DND-41 (cell line): ENCODE results near the gene ZNF440.

Source experiments
- EZH2 ChIP-seq: IDR thresholded peaks from 3 replicates; pipeline ENCODE4 v1.6.1; 2012; ENCODE audit warnings: borderline replicate concordance, low read depth, mild to moderate bottlenecking, moderate library complexity, low read length, inconsistent platforms; ENCODE audit not compliant: severe bottlenecking
- TF ChIP-seq, protein P1 (sequence below): IDR thresholded peaks from 2 replicates; pipeline ENCODE4 v1.5.1; 2012; ENCODE audit warnings: borderline replicate concordance, low read length, moderate library complexity, mild to moderate bottlenecking; ENCODE audit not compliant: poor library complexity, severe bottlenecking; ENCODE audit errors: extremely low read depth

DNA sequence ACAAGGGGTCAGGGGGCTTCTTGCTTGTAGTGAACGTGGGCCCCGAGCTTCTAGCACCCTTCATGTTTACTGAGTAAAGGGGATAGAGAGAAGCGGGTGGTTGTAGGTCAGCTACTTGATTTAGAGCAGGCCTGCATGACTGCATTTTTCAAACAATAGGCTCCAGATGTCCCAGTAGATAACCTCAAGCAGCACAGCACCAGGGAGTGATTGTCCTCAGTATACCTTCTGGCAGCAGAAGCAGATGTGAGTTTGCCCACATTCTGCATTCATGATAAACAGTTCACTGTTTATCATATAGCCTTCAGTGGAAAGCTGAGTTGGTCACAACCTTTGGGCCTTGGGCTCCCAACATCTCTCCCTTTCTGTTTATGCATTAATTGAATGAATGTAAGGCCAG lies 39.3 kb downstream of the ZNF440 start:
- no peak for TF ChIP-seq EZH2
- TF ChIP-seq, protein P1, sequence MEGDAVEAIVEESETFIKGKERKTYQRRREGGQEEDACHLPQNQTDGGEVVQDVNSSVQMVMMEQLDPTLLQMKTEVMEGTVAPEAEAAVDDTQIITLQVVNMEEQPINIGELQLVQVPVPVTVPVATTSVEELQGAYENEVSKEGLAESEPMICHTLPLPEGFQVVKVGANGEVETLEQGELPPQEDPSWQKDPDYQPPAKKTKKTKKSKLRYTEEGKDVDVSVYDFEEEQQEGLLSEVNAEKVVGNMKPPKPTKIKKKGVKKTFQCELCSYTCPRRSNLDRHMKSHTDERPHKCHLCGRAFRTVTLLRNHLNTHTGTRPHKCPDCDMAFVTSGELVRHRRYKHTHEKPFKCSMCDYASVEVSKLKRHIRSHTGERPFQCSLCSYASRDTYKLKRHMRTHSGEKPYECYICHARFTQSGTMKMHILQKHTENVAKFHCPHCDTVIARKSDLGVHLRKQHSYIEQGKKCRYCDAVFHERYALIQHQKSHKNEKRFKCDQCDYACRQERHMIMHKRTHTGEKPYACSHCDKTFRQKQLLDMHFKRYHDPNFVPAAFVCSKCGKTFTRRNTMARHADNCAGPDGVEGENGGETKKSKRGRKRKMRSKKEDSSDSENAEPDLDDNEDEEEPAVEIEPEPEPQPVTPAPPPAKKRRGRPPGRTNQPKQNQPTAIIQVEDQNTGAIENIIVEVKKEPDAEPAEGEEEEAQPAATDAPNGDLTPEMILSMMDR, result no peak
